Astrocyte (in vitro differentiated cells and primary cell): ENCODE measurements around the gene JMJD6. TPM values are rescaled to one million over a fixed set of nuclear protein-coding genes. Genes with fewer than 3 reads are reported as not detected.

Experiments
- DNase-seq: peaks from one replicate; pipeline ENCODE4 v3.0.0-alpha.2; 2010; ENCODE audit warnings: low read depth
- FAIRE-seq: peaks from 2 replicates; lab custom pipeline; 2011; peaks lifted over from hg19 to GRCh38; lab: Jason Lieb, UNC
- H2AFZ ChIP-seq: 2 replicates; pipeline ENCODE4 v1.6.0; 2012; ENCODE audit warnings: low read depth, low read length, inconsistent platforms
- H3K27ac ChIP-seq: 2 replicates; pipeline ENCODE4 v1.5.1; 2011; ENCODE audit warnings: low read depth, low read length, inconsistent platforms
- H3K27me3 ChIP-seq: 2 replicates; pipeline ENCODE4 v1.6.0; 2011; ENCODE audit warnings: low read length, inconsistent platforms; ENCODE audit not compliant: insufficient read depth
- H3K36me3 ChIP-seq: 2 replicates; pipeline ENCODE4 v1.5.1; 2011; ENCODE audit warnings: low read length, inconsistent platforms; ENCODE audit not compliant: insufficient read depth
- H3K4me1 ChIP-seq: 2 replicates; pipeline ENCODE4 v1.5.1; 2011; ENCODE audit warnings: low read length, inconsistent platforms; ENCODE audit not compliant: insufficient read depth
- H3K4me2 ChIP-seq: 2 replicates; pipeline ENCODE4 v1.6.0; 2012; ENCODE audit warnings: low read length, inconsistent platforms
- H3K4me3 ChIP-seq: 2 replicates; pipeline ENCODE4 v1.5.1; 2011; ENCODE audit warnings: low read depth, mild to moderate bottlenecking, low read length, inconsistent platforms; ENCODE audit not compliant: insufficient read depth
- H3K79me2 ChIP-seq: 2 replicates; pipeline ENCODE4 v1.6.0; 2012; ENCODE audit warnings: mild to moderate bottlenecking, low read length, inconsistent platforms; ENCODE audit not compliant: insufficient read depth
- H3K9ac ChIP-seq: 2 replicates; pipeline ENCODE4 v1.6.0; 2012; ENCODE audit warnings: mild to moderate bottlenecking, low read length, inconsistent platforms
- H3K9me3 ChIP-seq: 2 replicates; pipeline ENCODE4 v1.5.1; 2012; ENCODE audit warnings: low read depth, mild to moderate bottlenecking, low read length, inconsistent platforms; ENCODE audit not compliant: insufficient read depth
- H4K20me1 ChIP-seq: 2 replicates; pipeline ENCODE4 v1.6.0; 2012; ENCODE audit warnings: low read length, inconsistent platforms; ENCODE audit not compliant: insufficient read depth
- H3K27ac Mint-ChIP-seq: one replicate; pipeline ENCODE4 v1.8.0; 2021; ENCODE audit warnings: mild to moderate bottlenecking, mixed read lengths; ENCODE audit not compliant: unreplicated experiment
- H3K27me3 Mint-ChIP-seq: one replicate; pipeline ENCODE4 v1.8.0; 2021; ENCODE audit warnings: low read depth, mixed read lengths; ENCODE audit not compliant: unreplicated experiment
- H3K36me3 Mint-ChIP-seq: one replicate; pipeline ENCODE4 v1.8.0; 2021; ENCODE audit warnings: low read depth, mixed read lengths; ENCODE audit not compliant: unreplicated experiment
- H3K4me1 Mint-ChIP-seq: one replicate; pipeline ENCODE4 v1.8.0; 2021; ENCODE audit warnings: low read depth, mixed read lengths; ENCODE audit not compliant: unreplicated experiment
- H3K4me3 Mint-ChIP-seq: one replicate; pipeline ENCODE4 v1.8.0; 2021; ENCODE audit warnings: mild to moderate bottlenecking, moderate library complexity, mixed read lengths; ENCODE audit not compliant: unreplicated experiment
- H3K9me3 Mint-ChIP-seq: one replicate; pipeline ENCODE4 v1.8.0; 2021; ENCODE audit warnings: mild to moderate bottlenecking, mixed read lengths; ENCODE audit not compliant: unreplicated experiment
- CTCF ChIP-seq: IDR thresholded peaks from 2 replicates; pipeline ENCODE4 v1.5.1; 2011; ENCODE audit warnings: low read depth, mild to moderate bottlenecking, inconsistent platforms, low read length, moderate library complexity; ENCODE audit not compliant: insufficient read depth
- EZH2 ChIP-seq: IDR thresholded peaks from 2 replicates; pipeline ENCODE4 v1.6.1; 2012; ENCODE audit warnings: mild to moderate bottlenecking, low read length, inconsistent platforms; ENCODE audit not compliant: insufficient read depth
- total RNA-seq: library from RNA; stranded (reverse); gene quantifications from 2 replicates; pipeline ENCODE4 v1.2.1, GENCODE V29; 2021

Gene JMJD6
- total RNA-seq, 1 donor from 2014 or later, result 45.5 TPM

DNA sequence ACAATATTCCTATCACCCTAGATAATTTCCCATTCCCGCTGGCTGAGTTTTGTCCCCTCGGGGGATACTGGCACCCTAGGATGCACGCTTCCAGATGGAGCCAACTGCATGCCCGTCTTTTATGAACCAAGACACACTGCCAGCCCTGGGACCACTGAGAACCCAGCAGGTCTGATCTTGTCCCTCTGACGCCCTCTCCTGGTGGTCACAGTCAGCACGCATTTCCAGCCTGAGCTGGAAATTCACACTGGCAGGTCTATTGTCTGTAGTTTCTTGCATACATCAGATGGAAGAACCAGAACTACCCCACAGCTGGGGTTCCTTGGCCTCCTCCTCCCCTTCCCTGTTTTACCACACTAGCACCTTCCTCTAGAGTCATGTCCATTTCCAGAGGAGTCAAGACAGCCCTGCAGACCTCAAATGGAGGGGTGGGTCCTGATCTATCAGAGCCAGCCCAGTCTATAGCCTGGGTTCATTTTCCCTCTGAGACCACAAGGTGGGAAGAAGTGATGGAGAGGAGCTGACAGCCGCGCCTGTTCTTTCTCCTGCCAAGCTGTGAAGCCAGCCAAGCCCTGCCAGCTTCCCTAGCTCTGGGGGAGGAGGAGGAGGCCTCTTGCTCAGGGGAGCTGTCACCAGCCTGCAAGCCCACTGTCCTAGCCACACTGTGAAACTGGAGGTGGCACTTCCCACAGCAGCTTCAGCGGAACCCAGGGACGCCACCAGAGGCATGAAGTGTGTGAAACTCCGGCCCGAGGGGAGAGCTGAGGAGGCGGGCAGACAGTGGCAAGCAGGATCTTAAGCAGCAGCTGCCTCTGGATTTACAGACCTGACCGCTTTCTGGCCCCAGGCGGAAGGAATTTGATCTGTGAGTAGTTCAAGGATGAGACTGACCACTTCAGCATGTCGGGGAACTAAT is 44.9 kb downstream of the JMJD6 start:
- Histone ChIP-seq H3K4me2 (peak overlapping the region; percentile 25), H4K20me1 (peaks cover 56% of the 10 kb centered on the region), H3K9ac (no peak overlapping the region), H3K4me1 (peaks cover 19% of the 10 kb centered on the region), H3K9me3 (no peaks in the 10 kb centered on the region), H3K36me3 (peaks cover 5% of the 10 kb centered on the region), H2AFZ (no peak overlapping the region), H3K27ac (no peak overlapping the region), H3K27me3 (no peaks in the 10 kb centered on the region), H3K79me2 (peaks cover 10% of the 10 kb centered on the region), H3K4me3 (no peak overlapping the region)
- H3K27me3 Mint-ChIP-seq, result no peaks in the 10 kb centered on the region
- no peaks in the 10 kb centered on the region for H3K9me3 Mint-ChIP-seq
- H3K36me3 Mint-ChIP-seq, result peaks cover 9% of the 10 kb centered on the region
- peak overlapping the region; percentile 38 for H3K27ac Mint-ChIP-seq
- FAIRE-seq, result no peak
- peak overlapping the region; percentile 50 for H3K4me3 Mint-ChIP-seq
- DNase-seq, result peak; percentile 37
- peak; percentile 84 for TF ChIP-seq CTCF
- TF ChIP-seq EZH2, result no peak
- H3K4me1 Mint-ChIP-seq, result peaks cover 16% of the 10 kb centered on the region

DNA sequence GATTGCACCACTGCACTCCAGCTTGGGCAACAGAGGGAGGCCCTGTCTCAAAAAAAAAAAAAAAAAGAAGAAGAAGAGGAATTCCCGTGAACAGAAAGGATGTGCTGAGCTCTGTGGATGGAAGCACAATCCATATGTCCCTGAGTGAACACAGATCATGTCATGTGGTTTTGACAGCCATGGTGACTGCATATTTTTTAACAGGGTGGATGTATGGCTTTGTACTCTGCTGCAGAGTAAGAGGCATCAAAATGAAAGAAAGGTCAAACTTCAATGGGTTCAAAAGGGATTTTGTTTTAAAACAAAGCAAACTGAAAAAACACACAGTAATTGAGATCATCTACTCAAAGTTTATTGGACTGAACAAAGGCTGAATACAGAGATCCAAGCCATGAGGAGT is 47.2 kb downstream of the JMJD6 start:
- FAIRE-seq, result no peak
- H3K4me3 Mint-ChIP-seq, result no peak overlapping the region

More for the DNA sequence above, 47.2 kb downstream of the JMJD6 start:
- peaks cover 39% of the 10 kb centered on the region for H4K20me1 ChIP-seq
- no peak for DNase-seq
- H3K27me3 Mint-ChIP-seq, result no peaks in the 10 kb centered on the region
- H3K4me1 Mint-ChIP-seq, result peaks cover 13% of the 10 kb centered on the region
- H2AFZ ChIP-seq, result no peak overlapping the region
- H3K4me3 ChIP-seq, result no peak overlapping the region
- peaks cover 15% of the 10 kb centered on the region for H3K36me3 Mint-ChIP-seq
- no peaks in the 10 kb centered on the region for H3K79me2 ChIP-seq
- H3K4me1 ChIP-seq, result peaks cover 19% of the 10 kb centered on the region
- H3K4me2 ChIP-seq, result no peak overlapping the region
- H3K27ac ChIP-seq, result no peak overlapping the region
- no peak overlapping the region for H3K27ac Mint-ChIP-seq
- H3K9ac ChIP-seq, result no peak overlapping the region
- peaks cover 5% of the 10 kb centered on the region for H3K36me3 ChIP-seq
- TF ChIP-seq CTCF (no peak), EZH2 (no peak)
- H3K9me3 Mint-ChIP-seq, result no peaks in the 10 kb centered on the region
- H3K27me3 ChIP-seq, result no peaks in the 10 kb centered on the region
- no peaks in the 10 kb centered on the region for H3K9me3 ChIP-seq
